ENCODE data around the gene FAM170B. TPM values are rescaled to one million over a fixed set of nuclear protein-coding genes. Genes with fewer than 3 reads are reported as not detected.

Gene FAM170B
- total RNA-seq, 1 donor from 2014 or later = not detected

DNA sequence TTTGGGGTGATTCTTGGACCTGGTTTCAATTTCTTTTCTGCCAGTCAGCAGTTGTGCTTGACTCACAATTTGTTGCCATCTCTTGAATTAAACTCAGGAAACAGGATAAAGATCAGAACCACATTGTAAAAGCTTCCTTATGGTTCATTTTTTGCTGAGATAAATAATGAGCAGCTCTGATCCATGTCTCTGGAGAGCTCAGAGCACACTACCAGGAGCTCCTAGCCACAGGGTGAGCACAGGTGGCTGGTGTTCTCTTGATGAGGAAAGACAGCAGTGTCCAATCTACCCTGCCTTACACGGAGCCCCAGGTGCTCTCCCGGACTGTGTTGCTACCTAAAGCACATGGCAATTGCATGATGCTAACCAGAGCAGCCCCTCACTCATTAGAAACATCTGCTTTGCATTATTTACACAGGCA is 17.2 kb upstream of the FAM170B start:
- Mint-ChIP-seq H3K9me3 (ENCODE audit: unreplicated experiment) (no peaks in the 10 kb centered on the region), H3K4me3 (ENCODE audit: unreplicated experiment) (no peak overlapping the region), H3K27ac (ENCODE audit: unreplicated experiment) (no peak overlapping the region), H3K36me3 (ENCODE audit: low read depth, unreplicated experiment) (peaks cover 3% of the 10 kb centered on the region), H3K27me3 (ENCODE audit: unreplicated experiment) (peaks cover 1% of the 10 kb centered on the region), H3K4me1 (ENCODE audit: unreplicated experiment) (no peaks in the 10 kb centered on the region)
- DNase-seq (ENCODE audit: low spot score) = no peak
- TF ChIP-seq, protein P1, sequence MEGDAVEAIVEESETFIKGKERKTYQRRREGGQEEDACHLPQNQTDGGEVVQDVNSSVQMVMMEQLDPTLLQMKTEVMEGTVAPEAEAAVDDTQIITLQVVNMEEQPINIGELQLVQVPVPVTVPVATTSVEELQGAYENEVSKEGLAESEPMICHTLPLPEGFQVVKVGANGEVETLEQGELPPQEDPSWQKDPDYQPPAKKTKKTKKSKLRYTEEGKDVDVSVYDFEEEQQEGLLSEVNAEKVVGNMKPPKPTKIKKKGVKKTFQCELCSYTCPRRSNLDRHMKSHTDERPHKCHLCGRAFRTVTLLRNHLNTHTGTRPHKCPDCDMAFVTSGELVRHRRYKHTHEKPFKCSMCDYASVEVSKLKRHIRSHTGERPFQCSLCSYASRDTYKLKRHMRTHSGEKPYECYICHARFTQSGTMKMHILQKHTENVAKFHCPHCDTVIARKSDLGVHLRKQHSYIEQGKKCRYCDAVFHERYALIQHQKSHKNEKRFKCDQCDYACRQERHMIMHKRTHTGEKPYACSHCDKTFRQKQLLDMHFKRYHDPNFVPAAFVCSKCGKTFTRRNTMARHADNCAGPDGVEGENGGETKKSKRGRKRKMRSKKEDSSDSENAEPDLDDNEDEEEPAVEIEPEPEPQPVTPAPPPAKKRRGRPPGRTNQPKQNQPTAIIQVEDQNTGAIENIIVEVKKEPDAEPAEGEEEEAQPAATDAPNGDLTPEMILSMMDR (IDR thresholded peaks at IDR 0.05; ENCODE audit: unreplicated experiment) = no peak

DNA sequence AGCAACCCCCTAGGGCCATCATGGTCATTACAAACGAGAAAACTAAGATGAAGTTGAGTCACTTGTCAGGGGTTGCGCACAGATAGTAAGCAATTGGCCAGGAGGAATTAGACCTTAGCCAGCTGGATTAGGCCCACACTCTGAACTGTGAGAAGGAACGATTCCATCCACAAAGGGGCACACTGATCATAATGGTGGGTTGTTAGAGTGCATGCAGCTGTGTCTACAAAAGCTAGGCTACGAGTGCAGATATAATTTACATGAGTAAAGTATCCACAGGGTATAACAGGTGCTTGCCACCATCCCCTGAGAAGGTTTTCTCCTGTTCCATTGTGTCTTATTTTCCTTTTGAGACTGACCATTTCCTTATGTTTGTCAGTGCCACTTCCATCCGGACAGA is 16.6 kb upstream of the FAM170B start:
- Mint-ChIP-seq H3K36me3 (ENCODE audit: low read depth, unreplicated experiment) (peaks cover 3% of the 10 kb centered on the region), H3K9me3 (ENCODE audit: unreplicated experiment) (peaks cover under 1% of the 10 kb centered on the region), H3K4me1 (ENCODE audit: unreplicated experiment) (no peaks in the 10 kb centered on the region), H3K4me3 (ENCODE audit: unreplicated experiment) (no peak overlapping the region), H3K27me3 (ENCODE audit: unreplicated experiment) (peaks cover 1% of the 10 kb centered on the region), H3K27ac (ENCODE audit: unreplicated experiment) (no peak overlapping the region)
- no peak for DNase-seq (ENCODE audit: low spot score)
- TF ChIP-seq, protein P1 (IDR thresholded peaks at IDR 0.05; ENCODE audit: unreplicated experiment) = no peak

DNA sequence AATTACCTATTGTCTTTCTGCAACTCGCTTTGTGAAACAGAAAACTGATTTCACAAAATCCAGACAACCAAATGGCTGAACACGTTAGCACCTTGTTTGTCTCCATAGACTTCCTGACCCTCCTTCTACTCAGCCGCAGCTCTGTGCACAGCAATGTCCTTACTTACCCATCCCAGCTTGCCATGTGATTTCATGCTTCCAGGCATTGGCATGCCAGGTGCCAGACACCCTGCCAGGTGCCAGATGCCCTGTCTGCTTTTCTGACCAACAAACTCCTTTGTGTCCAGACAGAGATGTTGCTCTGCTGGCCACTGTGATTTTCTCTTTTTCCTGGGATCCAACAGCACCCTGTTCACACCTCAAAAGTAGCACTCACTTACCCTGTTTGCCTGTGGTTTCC is 16.1 kb upstream of the FAM170B start:
- H3K27ac Mint-ChIP-seq (ENCODE audit: unreplicated experiment) = no peak overlapping the region
- peaks cover 3% of the 10 kb centered on the region for H3K36me3 Mint-ChIP-seq (ENCODE audit: low read depth, unreplicated experiment)
- H3K4me1 Mint-ChIP-seq (ENCODE audit: unreplicated experiment) = no peaks in the 10 kb centered on the region
- peaks cover 1% of the 10 kb centered on the region for H3K27me3 Mint-ChIP-seq (ENCODE audit: unreplicated experiment)
- H3K9me3 Mint-ChIP-seq (ENCODE audit: unreplicated experiment) = peaks cover 3% of the 10 kb centered on the region
- DNase-seq (ENCODE audit: low spot score) = no peak
- H3K4me3 Mint-ChIP-seq (ENCODE audit: unreplicated experiment) = no peak overlapping the region
- TF ChIP-seq, protein P1 (IDR thresholded peaks at IDR 0.05; ENCODE audit: unreplicated experiment) = no peak

DNA sequence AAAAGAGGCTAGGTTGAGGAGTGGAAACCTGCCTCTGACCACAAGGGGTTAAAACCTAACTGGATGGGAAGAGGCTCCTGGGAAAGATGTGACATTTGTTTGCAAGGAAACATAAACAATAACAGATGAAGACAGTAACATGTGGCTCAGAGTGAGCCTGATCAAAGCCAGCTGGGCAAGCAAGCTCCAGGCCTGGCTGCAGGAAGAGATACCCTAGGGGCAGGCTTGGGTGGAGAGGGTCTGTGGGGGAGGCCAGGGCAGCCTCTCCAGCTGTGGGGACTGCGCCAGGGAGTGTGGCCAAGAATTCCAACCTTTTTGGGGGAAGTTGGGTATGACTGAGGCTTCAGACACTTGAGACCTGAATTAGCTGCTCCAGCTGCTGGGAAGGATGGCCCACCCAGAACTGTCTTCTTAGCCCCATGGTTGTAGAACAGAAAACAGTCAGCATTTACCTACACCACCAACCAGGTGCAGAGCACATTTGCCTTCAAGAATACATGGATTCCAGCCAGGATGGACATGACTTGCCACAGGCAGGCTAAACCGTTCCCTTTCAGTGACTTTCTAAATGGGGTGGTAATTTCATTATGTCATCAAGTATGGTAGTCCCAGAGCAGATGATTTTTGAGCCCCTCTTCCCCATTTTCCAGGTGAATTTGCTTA is 10.4 kb upstream of the FAM170B start:
- Mint-ChIP-seq H3K27ac (ENCODE audit: unreplicated experiment) (no peak overlapping the region), H3K36me3 (ENCODE audit: low read depth, unreplicated experiment) (peaks cover 3% of the 10 kb centered on the region), H3K9me3 (ENCODE audit: unreplicated experiment) (peaks cover 3% of the 10 kb centered on the region), H3K27me3 (ENCODE audit: unreplicated experiment) (peaks cover 1% of the 10 kb centered on the region), H3K4me1 (ENCODE audit: unreplicated experiment) (no peaks in the 10 kb centered on the region), H3K4me3 (ENCODE audit: unreplicated experiment) (no peak overlapping the region)
- TF ChIP-seq, protein P1 (IDR thresholded peaks at IDR 0.05; ENCODE audit: unreplicated experiment) = no peak
- DNase-seq (ENCODE audit: low spot score) = no peak

DNA sequence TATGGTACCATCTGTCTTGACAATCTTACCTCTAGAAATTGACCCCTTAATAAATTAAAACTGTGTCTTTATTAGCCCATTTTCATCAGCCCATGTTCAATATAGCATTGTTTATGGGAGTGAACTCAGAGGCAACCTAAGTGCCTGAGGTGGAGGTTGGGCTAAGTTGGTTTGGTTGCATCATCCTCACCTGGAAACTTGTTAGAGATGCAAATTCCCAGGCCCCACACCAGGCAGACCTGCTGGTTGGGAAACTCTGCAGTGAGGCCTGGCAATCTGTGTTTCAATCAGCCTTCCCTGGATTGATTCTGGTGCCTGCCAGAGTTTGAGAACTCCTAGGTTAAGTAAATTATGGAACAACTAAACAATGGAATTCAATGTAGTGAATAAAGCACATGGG is 9.4 kb upstream of the FAM170B start:
- TF ChIP-seq, protein P1 (IDR thresholded peaks at IDR 0.05; ENCODE audit: unreplicated experiment) = no peak
- no peak overlapping the region for H3K4me3 Mint-ChIP-seq (ENCODE audit: unreplicated experiment)
- H3K27ac Mint-ChIP-seq (ENCODE audit: unreplicated experiment) = no peak overlapping the region
- no peak for DNase-seq (ENCODE audit: low spot score)
- H3K4me1 Mint-ChIP-seq (ENCODE audit: unreplicated experiment) = no peaks in the 10 kb centered on the region
- H3K9me3 Mint-ChIP-seq (ENCODE audit: unreplicated experiment) = peaks cover 3% of the 10 kb centered on the region
- H3K27me3 Mint-ChIP-seq (ENCODE audit: unreplicated experiment) = peaks cover 1% of the 10 kb centered on the region
- peaks cover 2% of the 10 kb centered on the region for H3K36me3 Mint-ChIP-seq (ENCODE audit: low read depth, unreplicated experiment)
